HepG2 (cell line): ENCODE results near the gene ZFTA. TPM values are rescaled to one million over a fixed set of nuclear protein-coding genes. Genes with fewer than 3 reads are reported as not detected.

ENCODE experiments used
- FOSL2 ChIP-seq: sonication (generic); formaldehyde crosslinking; IDR thresholded peaks from 2 replicates; pipeline ENCODE4 v1.4.0; 2020; ENCODE audit warnings: missing genetic modification reagents
- FOXK1 ChIP-seq: sonication (generic); formaldehyde crosslinking; IDR thresholded peaks from 2 replicates; pipeline ENCODE4 v1.4.0; 2020; ENCODE audit warnings: low read depth, missing genetic modification reagents, borderline replicate concordance
- JUND ChIP-seq: sonication (generic); formaldehyde crosslinking; IDR thresholded peaks from 2 replicates; pipeline ENCODE4 v1.8.0; 2022; ENCODE audit warnings: mild to moderate bottlenecking, missing genetic modification reagents
- KLF16 ChIP-seq, 2 experiments: sonication (generic) in 1 of 2; formaldehyde crosslinking in 1 of 2; IDR thresholded peaks; 2 replicates each; pipeline versions ENCODE4 v1.6.1 to v1.8.0; 2016 to 2023; ENCODE audit warnings: missing genetic modification reagents in 2 of 2, missing compliant biosample characterization in 1 of 2
- NFKBIZ ChIP-seq: IDR thresholded peaks from 2 replicates; pipeline ENCODE4 v1.6.1; 2018; ENCODE audit warnings: missing genetic modification reagents, missing compliant biosample characterization
- PCBP1 ChIP-seq: fragments of 200-400 bp; formaldehyde crosslinking; IDR thresholded peaks from 2 replicates; pipeline ENCODE4 v1.6.1; 2017; ENCODE audit warnings: mild to moderate bottlenecking, low read depth, low read length, borderline replicate concordance
- RBAK ChIP-seq: sonication (generic); formaldehyde crosslinking; IDR thresholded peaks from 2 replicates; pipeline ENCODE4 v1.5.1; 2020; ENCODE audit warnings: mild to moderate bottlenecking, missing genetic modification reagents
- RBM22 ChIP-seq: fragments of 200-400 bp; formaldehyde crosslinking; optimal IDR thresholded peaks from 2 replicates; pipeline ENCODE3; 2017; ENCODE audit warnings: mild to moderate bottlenecking, low read length, moderate library complexity
- RFX1 ChIP-seq: fragments of 450-650 bp; IDR thresholded peaks from 2 replicates; pipeline ENCODE4 v1.6.1; 2017
- TFE3 ChIP-seq: IDR thresholded peaks from 2 replicates; pipeline ENCODE4 v1.6.1; 2016
- ZBTB46 ChIP-seq: sonication (generic); formaldehyde crosslinking; IDR thresholded peaks from 2 replicates; pipeline ENCODE4 v1.4.0; 2020; ENCODE audit warnings: mild to moderate bottlenecking, missing genetic modification reagents, borderline replicate concordance
- ZBTB7B ChIP-seq: sonication (generic); formaldehyde crosslinking; IDR thresholded peaks from 2 replicates; pipeline ENCODE4 v1.4.0; 2020; ENCODE audit warnings: missing genetic modification reagents
- ZFP37 ChIP-seq: sonication (generic); formaldehyde crosslinking; IDR thresholded peaks from 2 replicates; pipeline ENCODE4 v1.4.0; 2020; ENCODE audit warnings: missing genetic modification reagents, borderline replicate concordance
- ZFYVE20 ChIP-seq: sonication (generic); formaldehyde crosslinking; IDR thresholded peaks from 2 replicates; pipeline ENCODE4 v1.8.0; 2023; ENCODE audit warnings: low read depth, mild to moderate bottlenecking, moderate library complexity, missing genetic modification reagents, borderline replicate concordance
- ZNF101 ChIP-seq: sonication (generic); formaldehyde crosslinking; IDR thresholded peaks from 2 replicates; pipeline ENCODE4 v1.4.0; 2020; ENCODE audit warnings: mild to moderate bottlenecking, low read depth, missing genetic modification reagents, borderline replicate concordance
- ZNF430 ChIP-seq: sonication (generic); formaldehyde crosslinking; IDR thresholded peaks from 2 replicates; pipeline ENCODE4 v1.9.0; 2021; ENCODE audit warnings: mild to moderate bottlenecking, missing genetic modification reagents
- ZNF451 ChIP-seq: sonication (generic); formaldehyde crosslinking; IDR thresholded peaks from 2 replicates; pipeline ENCODE4 v1.5.0; 2020; ENCODE audit warnings: mild to moderate bottlenecking, missing genetic modification reagents
- ZNF550 ChIP-seq: sonication (generic); formaldehyde crosslinking; IDR thresholded peaks from 2 replicates; pipeline ENCODE4 v1.4.0; 2020; ENCODE audit warnings: mild to moderate bottlenecking, missing genetic modification reagents, borderline replicate concordance
- ZNF556 ChIP-seq: sonication (generic); formaldehyde crosslinking; IDR thresholded peaks from 2 replicates; pipeline ENCODE4 v1.4.0; 2020; ENCODE audit warnings: mild to moderate bottlenecking, missing genetic modification reagents, borderline replicate concordance
- ZNF558 ChIP-seq: sonication (generic); formaldehyde crosslinking; IDR thresholded peaks from 2 replicates; pipeline ENCODE4 v1.9.0; 2022; ENCODE audit warnings: mild to moderate bottlenecking, missing genetic modification reagents, borderline replicate concordance
- ZNF704 ChIP-seq: sonication (generic); formaldehyde crosslinking; IDR thresholded peaks from 2 replicates; pipeline ENCODE4 v1.8.1; 2023; ENCODE audit warnings: mild to moderate bottlenecking, inconsistent platforms, moderate library complexity, missing genetic modification reagents, borderline replicate concordance
- ZNF740 ChIP-seq: sonication (generic); formaldehyde crosslinking; IDR thresholded peaks from 2 replicates; pipeline ENCODE4 v1.4.0; 2020; ENCODE audit warnings: missing genetic modification reagents
- ZNF784 ChIP-seq: sonication (generic); formaldehyde crosslinking; IDR thresholded peaks from 2 replicates; pipeline ENCODE4 v1.5.1; 2020; ENCODE audit warnings: missing genetic modification reagents, mild to moderate bottlenecking, borderline replicate concordance
- ZNF83 ChIP-seq: sonication (generic); formaldehyde crosslinking; IDR thresholded peaks from 2 replicates; pipeline ENCODE4 v1.4.0; 2020; ENCODE audit warnings: missing genetic modification reagents, mild to moderate bottlenecking, borderline replicate concordance
- ZNF839 ChIP-seq: sonication (generic); formaldehyde crosslinking; IDR thresholded peaks from 2 replicates; pipeline ENCODE4 v1.4.0; 2020; ENCODE audit warnings: missing genetic modification reagents, mild to moderate bottlenecking, borderline replicate concordance
- ZNF879 ChIP-seq: sonication (generic); formaldehyde crosslinking; IDR thresholded peaks from 2 replicates; pipeline ENCODE4 v1.8.1; 2023; ENCODE audit warnings: missing genetic modification reagents
- ZSCAN25 ChIP-seq: sonication (generic); formaldehyde crosslinking; IDR thresholded peaks from 2 replicates; pipeline ENCODE4 v1.8.0; 2022; ENCODE audit warnings: mild to moderate bottlenecking, missing genetic modification reagents
- polyA plus RNA-seq, 8 experiments: library from polyadenylated mRNA; depleted of rRNA in 3 of 8; stranded (reverse) in 7 of 8; unstranded in 1 of 8; fragments of >200 nt; fragmentation: Illumina TruSeq in 4 of 8; extraction: Trizol in 4 of 8; gene quantifications; 2 replicates each; pipeline versions ENCODE4 v1.2.1 to v1.2.3, GENCODE V29; 2011 to 2016; ENCODE audit warnings: low read depth in 4 of 8, missing spikeins in 1 of 8, mixed read lengths in 1 of 8; ENCODE audit not compliant: insufficient read depth in 1 of 8
- total RNA-seq, 5 experiments: library from RNA; depleted of rRNA; stranded (reverse); fragments of >200 nt; fragmentation: Illumina TruSeq; extraction: Trizol; gene quantifications; 2 replicates each; pipeline ENCODE4 v1.2.3, GENCODE V29; 2016; ENCODE audit warnings: low read depth in 1 of 5

Gene ZFTA
- total and polyA plus RNA-seq, 2 of the 13 experiments (the other 11 are each of a cell fraction or from before 2014, with no cell fraction given): 3.9 to 10.4 TPM

GRCh38 chr11:63813035-63813562 is 44.5 kb upstream of the ZFTA start, which contains the start of gene SPINDOC (continued):
- no peak for TF ChIP-seq ZBTB46 (CRISPR knock-in tag)
- TF ChIP-seq ZFP37 (CRISPR knock-in tag): no peak
- no peak for TF ChIP-seq FOSL2 (CRISPR knock-in tag)
- no peak for TF ChIP-seq RFX1
- no peak for TF ChIP-seq KLF16 (CRISPR knock-in tag; IDR thresholded peaks at IDR 0.05)
- TF ChIP-seq ZNF704 (CRISPR knock-in tag): no peak; the same call in 1 of the 2 replicates
- no peak for TF ChIP-seq NFKBIZ
- TF ChIP-seq ZNF558 (CRISPR knock-in tag): no peak
- TF ChIP-seq FOXK1: no peak
- TF ChIP-seq ZNF740 (CRISPR knock-in tag): no peak
- no peak for TF ChIP-seq RBAK (CRISPR knock-in tag)
- TF ChIP-seq ZBTB7B (CRISPR knock-in tag): peak; percentile 68
- no peak for TF ChIP-seq ZNF839
- no peak for TF ChIP-seq TFE3 (CRISPR knock-in tag)
- no peak for TF ChIP-seq ZNF550 (CRISPR knock-in tag)
- TF ChIP-seq ZNF83 (CRISPR knock-in tag): 0 out of 2 replicates have a peak, but pooled peaks have one; percentile 59
- no peak for TF ChIP-seq ZNF451 (CRISPR knock-in tag)
- TF ChIP-seq ZNF556 (CRISPR knock-in tag): no peak
- TF ChIP-seq JUND: no peak
- no peak for TF ChIP-seq ZNF101 (CRISPR knock-in tag)
- no peak for TF ChIP-seq ZNF430
- no peak for TF ChIP-seq RBM22
- no peak for TF ChIP-seq ZNF784 (CRISPR knock-in tag)
- TF ChIP-seq ZSCAN25 (CRISPR knock-in tag): no peak
- TF ChIP-seq ZFYVE20 (CRISPR knock-in tag): no peak
- no peak for TF ChIP-seq ZNF879 (CRISPR knock-in tag)
- no peak for TF ChIP-seq PCBP1
